ENCODE measurements around the gene PCGF6.
"Not testable (repeated sequence)": the region's sequence is repeated elsewhere in the genome, so short reads cannot be mapped to it uniquely, and the experiment has no call there.

The PCGF6 gene

DNA sequence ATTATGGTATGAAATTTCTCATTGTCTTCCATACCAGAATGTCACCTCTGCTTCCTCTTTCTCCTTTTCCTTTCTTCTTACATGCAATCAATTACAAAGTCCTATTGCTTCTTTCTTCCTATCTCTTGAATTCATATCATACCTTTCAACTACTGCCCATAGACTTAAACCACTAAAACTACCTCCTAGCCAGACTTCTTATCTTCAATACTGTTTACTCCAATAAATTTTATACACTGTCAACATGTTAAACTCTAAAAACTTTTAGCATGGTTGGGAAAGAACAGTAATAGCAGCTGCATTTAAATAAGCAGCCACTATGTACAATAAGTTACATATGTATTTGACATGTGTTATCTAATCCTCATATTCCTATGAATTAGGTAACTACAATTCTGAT, 34.9 kb downstream of the PCGF6 start:
- no peak for FAIRE-seq

GRCh38 chr10:103310197-103310596, 40.7 kb downstream of the PCGF6 start:
- no peak for FAIRE-seq

DNA sequence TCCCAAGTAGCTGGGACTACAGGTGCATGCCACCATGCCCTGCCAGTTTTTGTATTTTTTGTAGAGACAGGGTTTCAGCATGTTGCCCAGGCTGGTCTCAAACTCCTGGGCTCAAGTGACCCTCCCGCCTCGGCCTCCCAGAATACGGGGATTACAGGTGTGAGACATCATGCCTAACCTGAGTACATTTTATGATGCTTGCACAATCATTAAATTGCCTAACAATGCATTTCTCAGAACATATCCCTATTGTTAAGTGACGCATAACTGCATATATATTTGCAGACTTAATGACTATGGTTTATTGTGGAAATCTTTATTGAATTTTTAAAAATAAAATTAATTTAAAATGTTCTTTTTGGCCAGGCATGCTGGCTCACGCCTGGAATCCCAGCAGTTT, 43.3 kb downstream of the PCGF6 start:
- no peak for FAIRE-seq

GRCh38 chr10:103295374-103296015, 55.4 kb downstream of the PCGF6 start:
- no peak for FAIRE-seq

- no peak for FAIRE-seq
Measured at GRCh38 chr10:103291588-103291987, 59.4 kb downstream of the PCGF6 start.

DNA sequence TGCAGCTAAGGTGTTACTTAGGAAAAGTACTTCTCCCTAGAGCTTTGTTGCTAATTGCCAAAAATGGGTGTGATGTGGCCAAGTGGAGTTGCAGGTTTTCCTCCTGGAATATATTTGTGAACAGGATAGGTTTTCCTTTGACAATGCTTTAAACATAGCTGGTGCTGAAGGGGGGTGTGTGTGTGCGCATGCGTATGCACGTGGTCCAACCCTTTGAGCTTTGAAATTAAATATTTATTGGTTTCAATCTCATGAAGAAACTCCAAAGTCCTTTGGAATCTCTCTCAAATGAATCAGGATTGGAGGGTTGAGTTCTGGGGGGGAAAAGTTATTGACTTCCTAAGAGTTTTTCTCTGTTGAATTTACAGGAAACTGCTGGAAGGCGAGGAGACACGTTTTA, 62.9 kb downstream of the PCGF6 start:
- no peak for FAIRE-seq

DNA sequence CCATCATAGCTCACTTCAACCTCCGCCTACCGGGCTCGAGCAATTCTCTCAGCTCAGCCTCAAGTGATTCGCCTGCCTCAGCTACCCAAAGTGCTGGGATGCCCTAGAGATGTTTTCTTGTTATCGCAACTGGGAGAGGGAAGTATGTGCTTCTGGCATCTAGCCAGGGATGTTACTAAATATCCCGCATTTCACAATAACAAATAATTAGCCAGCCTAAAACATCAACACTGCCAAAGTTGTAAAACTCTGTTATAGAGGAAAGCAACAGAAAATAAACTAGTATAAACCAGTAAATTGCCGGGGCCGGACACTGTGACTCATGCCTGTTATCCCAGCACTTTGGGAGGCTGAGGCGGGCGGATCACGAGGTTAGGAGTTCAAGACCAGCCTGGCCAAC, 66.8 kb downstream of the PCGF6 start:
- FAIRE-seq = no peak

- no peak for FAIRE-seq
Measured at GRCh38 chr10:103282961-103283360, 68.0 kb downstream of the PCGF6 start.

- FAIRE-seq = no peak
Measured at GRCh38 chr10:103281753-103282152, 69.2 kb downstream of the PCGF6 start.

DNA sequence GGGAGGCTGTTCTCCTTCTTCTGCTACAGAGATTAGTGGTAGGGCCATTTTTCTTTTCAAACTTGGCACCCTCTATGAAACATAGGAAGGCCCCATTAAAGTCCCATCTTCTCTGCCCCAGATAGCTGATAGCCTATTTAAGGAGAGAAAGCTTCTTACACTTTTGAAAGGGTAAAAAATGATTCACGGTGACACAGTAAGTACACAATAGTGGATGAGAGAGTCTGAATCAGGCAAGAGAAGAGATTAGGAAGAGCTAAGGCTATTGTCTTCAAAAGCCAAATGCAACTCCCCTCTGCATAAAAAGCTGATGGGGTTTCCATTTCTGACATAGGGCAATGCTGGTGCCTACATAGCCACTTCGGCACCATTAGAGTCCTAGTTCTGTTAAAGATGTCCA, 70.4 kb downstream of the PCGF6 start:
- no peak for FAIRE-seq

DNA sequence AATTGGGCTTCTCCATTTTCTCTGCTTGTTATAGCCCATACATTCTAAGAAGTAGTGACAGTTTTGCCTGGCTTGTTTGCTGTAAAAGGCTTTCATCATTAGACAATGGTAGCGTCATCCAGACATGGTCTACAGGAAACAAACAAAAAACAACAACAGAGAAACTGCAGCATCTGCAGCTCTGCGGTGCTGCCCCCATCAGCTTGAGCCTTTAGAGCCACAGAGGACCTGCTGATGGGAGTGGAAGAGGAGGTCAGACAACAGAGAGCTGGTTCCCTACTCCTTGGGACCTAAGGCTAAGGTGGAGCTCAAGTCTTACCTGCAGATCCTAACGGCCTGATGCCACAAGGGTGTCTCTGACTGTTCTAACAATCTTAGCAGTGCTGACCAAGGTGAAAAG, 70.9 kb downstream of the PCGF6 start:
- FAIRE-seq = no peak

DNA sequence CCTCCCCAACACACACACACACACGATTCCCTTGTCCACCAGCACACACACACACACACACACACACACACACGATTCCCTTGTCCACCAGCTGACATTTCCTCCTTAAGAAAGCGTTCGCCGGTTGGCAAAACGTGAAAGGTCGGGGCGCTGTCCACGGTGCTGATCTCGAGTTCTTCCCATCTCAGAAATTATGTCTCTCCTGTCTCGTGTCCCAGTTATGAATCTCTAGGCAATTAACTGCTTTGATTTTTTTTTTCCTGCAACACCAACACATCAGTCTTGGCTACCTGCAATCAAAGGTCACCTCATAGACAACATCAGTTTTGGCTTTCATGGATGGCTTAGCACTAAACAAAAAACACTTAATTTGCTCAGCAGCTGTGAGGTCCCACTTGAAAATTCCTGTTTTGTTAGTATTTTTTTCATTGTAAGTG, 72.1 kb downstream of the PCGF6 start:
- FAIRE-seq = no peak

DNA sequence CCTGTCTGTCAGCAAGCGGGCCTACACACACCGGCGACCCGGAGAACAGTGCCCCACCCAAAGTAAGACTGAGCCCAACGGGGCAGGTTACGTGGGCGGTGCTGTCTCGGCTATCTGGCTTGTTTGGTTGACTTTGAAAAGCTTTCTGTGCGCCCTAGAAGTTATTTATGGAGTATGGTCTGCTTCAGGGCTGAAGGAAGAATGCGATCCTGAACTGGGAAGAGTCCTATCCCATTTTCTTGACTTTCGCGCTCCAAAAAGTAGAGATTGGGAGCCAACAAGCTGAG, 72.5 kb downstream of the PCGF6 start:
- FAIRE-seq = no peak

DNA sequence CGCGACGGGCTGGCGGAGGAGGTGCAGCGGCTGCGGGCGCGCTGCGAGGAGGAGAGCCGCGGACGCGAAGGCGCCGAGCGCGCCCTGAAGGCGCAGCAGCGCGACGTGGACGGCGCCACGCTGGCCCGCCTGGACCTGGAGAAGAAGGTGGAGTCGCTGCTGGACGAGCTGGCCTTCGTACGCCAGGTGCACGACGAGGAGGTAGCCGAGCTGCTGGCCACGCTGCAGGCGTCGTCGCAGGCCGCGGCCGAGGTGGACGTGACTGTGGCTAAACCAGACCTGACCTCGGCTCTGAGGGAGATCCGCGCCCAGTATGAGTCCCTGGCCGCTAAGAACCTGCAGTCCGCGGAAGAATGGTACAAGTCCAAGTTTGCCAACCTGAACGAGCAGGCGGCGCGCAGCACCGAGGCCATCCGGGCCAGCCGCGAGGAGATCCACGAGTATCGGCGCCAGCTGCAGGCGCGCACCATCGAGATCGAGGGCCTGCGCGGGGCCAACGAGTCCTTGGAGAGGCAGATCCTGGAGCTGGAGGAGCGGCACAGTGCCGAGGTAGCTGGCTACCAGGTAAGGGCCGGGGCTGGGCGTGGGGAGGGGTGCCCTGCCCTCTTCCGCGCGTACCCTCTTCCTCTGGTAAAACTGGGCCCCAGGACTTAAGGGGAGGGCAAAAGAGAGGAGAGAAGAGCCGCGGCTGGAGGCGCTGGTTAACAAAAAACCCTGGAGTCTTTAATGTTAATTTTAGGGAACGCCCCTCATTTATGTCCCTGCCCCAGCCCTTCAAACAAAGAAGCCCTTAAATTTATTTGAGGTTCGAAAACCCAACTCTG, 73.0 kb downstream of the PCGF6 start:
- no peak for FAIRE-seq

- no peak for FAIRE-seq
Measured at GRCh38 chr10:103276896-103277712, 73.8 kb downstream of the PCGF6 start, which contains the start of gene INA. INA (plus strand) TSS chr10:103277138; CDS start chr10:103277212, 74 bp downstream.

DNA sequence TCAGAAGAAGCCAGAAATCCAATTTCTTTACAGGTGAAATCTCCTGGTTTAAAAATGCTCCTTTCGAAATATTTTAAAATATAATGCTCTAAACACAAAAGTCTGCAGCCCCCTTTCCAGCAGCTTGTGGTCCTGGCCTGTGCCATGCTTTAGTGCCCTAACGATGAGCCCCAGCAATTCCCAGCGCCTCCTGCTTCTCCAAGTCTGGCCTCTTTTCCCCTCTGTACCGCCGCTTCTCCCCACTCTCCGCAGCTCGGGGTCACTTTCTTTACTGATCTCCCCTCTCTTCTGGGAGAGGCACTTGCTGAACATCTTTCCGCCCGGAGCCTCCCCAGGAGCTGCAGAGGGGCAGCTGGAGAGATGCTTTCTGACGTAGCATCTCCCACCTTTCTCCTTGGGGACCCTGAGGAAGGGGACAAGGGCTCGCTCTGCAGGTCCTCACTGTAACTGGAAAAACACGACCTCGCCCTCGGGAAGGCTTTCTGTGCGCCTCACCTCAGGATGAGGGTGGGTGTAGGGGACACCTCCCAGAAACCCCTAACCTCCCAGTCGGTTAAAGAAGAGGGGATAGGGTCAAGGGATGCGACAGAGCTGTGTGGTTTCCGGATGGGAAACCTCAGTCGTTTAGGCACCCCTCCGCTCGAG, 74.6 kb downstream of the PCGF6 start:
- FAIRE-seq = no peak

- no peak for FAIRE-seq
Measured at GRCh38 chr10:103273041-103273441, 77.9 kb downstream of the PCGF6 start.

DNA sequence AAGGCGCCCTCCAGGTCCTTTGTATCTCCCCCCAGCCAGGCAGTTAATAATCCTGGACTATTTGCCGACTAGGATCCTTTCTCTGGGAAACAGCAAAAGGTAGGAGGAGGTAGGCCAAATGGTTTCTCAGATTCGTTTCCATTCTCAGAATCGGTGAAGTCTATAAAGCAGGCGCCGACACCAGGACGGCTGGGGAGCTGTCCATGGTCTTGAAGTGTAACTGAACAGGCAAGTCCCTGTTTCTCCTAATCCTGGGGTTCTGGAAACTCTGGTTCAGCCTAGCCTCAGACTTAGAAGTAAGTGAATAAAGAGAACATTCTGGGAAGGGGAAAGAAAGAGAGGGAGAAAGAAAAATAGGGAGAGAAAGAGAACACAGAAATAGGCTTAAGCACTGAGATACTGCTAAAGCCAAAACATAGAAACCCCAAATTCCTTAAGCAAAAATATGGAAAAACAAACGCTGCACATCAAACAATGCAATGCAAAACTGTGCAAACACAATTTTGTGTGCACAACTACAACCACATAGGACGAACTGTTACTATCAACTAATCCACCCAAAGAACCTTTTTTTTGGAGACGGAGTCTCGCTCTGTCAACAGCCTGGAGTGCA, 85.1 kb downstream of the PCGF6 start:
- no peak for FAIRE-seq

DNA sequence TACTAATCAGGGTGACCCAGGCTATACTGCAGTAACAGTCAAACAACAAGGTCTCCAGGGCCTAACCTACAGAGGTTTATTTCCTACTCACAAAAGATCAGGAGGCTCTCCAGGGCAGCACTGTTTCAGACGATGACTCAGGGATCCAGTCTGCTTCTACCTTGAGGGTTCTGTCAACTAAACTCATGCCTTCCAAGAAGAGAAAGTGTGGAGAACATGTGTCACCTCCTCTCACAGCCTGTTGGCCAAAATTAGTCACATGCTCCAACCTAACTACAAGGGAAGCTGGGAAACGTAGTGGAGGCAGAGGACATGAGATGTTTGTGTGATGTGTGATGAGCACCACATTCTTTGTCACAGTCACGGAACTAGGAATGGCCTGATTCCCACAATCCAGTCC, 88.7 kb downstream of the PCGF6 start:
- FAIRE-seq = no peak

- no peak for FAIRE-seq
Measured at GRCh38 chr10:103259989-103260388, 91.0 kb downstream of the PCGF6 start.

DNA sequence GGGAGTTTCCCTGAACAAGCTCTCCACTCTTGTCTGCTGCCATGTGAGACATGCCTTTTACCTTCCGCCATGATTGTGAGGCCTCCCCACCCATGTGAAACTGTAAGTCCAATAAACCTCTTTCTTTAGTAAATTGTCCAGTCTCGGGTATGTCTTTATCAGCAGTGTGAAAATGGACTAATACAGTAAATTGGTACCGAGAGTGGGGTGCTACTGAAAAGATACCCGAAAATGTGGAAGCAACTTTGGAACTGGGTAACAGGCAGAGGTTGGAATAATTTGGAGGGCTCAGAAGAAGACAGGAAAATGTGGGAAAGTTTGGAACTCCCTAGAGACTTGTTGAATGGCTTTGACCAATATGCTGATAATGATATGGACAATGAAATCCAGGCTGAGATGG, 92.0 kb downstream of the PCGF6 start:
- not testable (repeated sequence) for FAIRE-seq

DNA sequence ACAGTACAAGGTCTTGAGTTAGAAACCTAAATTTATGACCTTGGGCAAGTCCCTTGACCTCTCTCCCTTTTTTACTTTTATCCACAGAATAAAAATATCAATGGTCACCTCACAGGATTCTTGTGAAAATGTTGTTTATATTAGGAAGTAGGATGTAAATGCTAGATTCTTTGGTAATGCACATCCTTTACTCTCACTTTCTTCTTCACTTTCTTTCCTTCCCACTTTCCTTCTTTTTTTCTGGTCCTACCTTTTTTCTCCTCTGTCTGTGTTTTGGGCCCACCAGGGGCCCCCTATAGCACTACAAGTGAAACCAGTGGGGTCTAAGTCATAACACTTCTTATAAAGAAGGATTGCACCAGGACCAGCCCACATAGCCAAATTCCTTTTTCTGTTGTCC, 93.1 kb downstream of the PCGF6 start:
- FAIRE-seq = no peak

DNA sequence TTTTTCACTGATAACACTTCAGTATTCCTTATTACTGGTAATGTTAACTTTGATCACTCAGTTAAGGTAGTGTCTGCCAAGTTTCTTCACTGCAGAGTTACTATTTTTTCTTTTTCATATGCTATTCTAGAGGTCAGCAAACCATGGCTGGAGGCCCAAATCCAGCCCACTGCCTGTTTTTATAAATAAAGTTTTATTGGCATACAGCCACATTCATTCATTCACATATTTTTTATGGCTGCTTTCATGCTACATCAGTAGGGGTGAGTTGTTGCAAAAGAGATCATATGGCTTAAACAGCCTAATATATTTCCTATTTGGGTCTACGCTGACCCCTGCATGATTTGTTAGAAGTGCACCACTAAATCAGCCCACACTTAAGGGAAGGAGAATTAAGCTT, 94.3 kb downstream of the PCGF6 start:
- FAIRE-seq = no peak

All from colon (tissue), 2 donors.